SH-SY5Y (cell line): ENCODE measurements around the gene STARD7.

Experiments
- GATA2 ChIP-seq: IDR thresholded peaks from 2 replicates; pipeline ENCODE4 v1.6.1; 2011; ENCODE audit warnings: mild to moderate bottlenecking, low read depth, low read length
- GATA3 ChIP-seq: IDR thresholded peaks from 2 replicates; pipeline ENCODE4 v1.6.1; 2011; ENCODE audit warnings: low read depth, mild to moderate bottlenecking, low read length, moderate library complexity

STARD7 gene

GRCh38 chr2:96209011-96209728, 543 bp upstream of the STARD7 start:
- no peak for TF ChIP-seq GATA3
- TF ChIP-seq GATA2 = no peak

- TF ChIP-seq GATA3 (no peak), GATA2 (no peak)
Measured at GRCh38 chr2:96207774-96208142, 869 bp downstream of the STARD7 start.

- no peak for TF ChIP-seq GATA2
- no peak for TF ChIP-seq GATA3
Measured at GRCh38 chr2:96207073-96207773, 1.4 kb downstream of the STARD7 start.

DNA sequence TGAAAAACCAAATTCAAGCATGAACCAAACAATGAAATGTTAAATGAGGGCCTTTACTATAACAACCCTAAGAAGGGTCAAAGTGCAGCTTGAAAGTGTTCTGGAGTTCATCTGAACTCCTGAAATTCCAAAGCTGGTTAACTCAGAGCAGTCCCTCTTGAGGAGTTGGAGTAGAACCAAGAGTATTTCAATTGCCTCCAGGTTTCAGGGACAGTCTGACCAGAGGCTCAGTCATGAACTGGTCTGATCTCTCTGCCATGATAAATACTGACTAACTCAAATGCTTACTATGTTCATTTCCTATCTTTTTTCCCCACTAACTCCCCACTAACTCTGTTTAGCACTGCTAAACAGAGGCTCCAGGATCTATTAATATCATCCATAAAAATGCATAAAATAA, 2.7 kb downstream of the STARD7 start:
- TF ChIP-seq GATA3 = no peak
- no peak for TF ChIP-seq GATA2

DNA sequence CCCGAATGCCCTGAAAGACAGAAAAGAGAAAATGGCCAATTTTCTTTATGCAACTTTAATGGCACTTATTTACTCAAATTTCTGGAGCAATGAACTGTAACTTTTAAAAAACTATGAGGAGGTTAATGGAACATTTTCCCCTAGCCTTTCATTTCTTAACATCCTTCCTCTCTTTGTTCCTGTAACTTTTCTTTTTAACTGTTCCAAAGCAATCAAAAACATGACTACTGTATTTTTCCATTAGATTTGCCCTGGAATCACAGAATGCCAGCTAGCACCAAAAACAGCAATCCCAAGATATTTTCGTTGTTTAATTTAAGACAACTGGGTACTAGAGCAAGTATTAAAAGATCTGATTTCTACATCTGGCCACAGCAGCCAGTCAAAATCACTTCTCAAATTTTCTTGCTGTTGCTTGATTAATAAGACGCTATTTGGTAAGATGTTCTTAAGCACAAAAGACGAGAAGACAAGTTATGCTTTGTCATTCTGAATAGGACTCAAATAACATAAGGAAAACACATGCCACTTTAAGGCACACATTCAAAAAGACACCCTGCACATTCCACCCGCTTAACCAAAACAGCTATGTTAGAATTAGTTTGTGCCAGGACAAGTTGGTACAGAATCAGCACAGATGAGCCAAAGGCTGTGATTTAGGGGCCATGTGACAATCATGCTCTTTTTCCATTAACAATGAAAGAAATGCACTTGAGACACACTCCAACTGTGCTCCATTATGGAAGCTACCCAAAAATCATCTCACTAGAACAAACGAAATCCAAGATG, 3.6 kb downstream of the STARD7 start:
- TF ChIP-seq GATA2 (no peak), GATA3 (no peak)

- no peak for TF ChIP-seq GATA3
- no peak for TF ChIP-seq GATA2
Measured at GRCh38 chr2:96203130-96204028, 5.2 kb downstream of the STARD7 start.

GRCh38 chr2:96202152-96202854, 6.3 kb downstream of the STARD7 start:
- TF ChIP-seq GATA2 (no peak), GATA3 (no peak)

DNA sequence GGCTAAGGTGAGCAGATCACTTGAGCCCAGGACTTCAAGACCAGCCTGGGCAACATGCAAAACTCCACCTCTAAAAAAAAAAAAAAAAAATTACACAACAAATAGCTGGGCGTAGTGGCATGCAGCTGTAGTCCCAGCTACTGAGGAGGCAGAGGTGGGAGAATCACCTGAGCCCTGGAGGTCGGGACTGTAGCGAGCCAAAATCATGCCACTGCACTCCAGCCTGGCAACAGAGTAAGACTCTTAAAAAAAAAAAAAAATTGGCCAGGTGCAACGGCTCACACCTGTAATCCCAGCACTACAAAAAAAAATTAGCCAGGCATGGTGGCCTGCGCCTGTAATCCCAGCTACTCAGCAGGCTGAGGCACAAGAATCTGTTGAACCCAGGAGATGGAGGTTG, 7.3 kb downstream of the STARD7 start:
- TF ChIP-seq GATA2 (no peak), GATA3 (no peak)

DNA sequence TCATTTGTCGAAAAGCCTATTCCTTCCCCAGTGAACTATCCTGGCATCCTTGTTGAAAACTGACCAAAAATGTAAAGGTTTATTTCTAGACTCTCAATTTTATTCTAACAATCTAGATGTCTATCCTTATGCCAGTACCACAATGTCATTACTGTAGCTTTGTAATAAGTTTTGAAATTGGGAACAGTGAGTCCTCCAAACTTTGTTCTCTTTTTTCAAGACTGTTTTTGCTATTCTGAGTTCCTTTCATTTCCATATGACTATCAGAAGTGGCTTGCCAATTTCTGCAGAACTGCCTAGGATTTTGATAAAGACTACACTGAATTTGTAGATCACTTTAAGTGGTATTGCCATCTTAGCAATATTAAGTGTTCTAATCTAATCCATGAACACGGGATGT, 9.7 kb downstream of the STARD7 start:
- TF ChIP-seq GATA3 = no peak
- no peak for TF ChIP-seq GATA2

GRCh38 chr2:96197546-96198255, 10.9 kb downstream of the STARD7 start:
- TF ChIP-seq GATA3 = no peak
- no peak for TF ChIP-seq GATA2

DNA sequence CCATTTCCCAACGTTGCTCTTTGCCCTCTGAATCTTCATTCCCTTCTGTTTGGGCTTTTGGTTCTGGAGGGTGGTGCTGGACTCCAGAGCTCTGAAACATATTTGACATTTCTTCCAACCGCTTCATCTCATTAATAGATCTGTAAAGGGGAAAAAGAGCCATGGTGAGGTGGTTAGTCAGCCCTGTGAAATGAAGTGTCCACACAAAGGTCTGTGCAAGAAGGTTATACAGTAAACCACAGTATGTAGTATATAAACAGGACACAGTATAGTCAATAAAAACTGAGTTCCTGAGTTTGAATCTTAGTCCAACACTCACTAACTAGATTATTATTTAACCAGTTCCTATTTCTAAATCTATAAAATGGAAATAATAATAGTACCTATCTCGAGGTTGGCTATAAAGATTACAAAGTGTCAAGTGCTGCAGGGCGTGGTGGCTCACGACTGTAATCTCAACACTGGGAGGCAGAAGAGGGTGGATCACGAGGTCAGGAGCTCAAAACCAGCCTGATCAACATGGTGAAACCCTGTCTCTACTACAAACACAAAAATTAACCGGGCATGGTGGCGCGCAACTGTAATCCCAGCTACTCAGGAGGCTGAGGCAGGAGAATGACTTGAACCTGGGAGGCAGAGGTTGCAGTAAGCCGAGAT, 13.1 kb downstream of the STARD7 start:
- TF ChIP-seq GATA2 = no peak
- no peak for TF ChIP-seq GATA3
